Measurements from ENCODE around the gene RNF44.

The RNF44 gene

DNA sequence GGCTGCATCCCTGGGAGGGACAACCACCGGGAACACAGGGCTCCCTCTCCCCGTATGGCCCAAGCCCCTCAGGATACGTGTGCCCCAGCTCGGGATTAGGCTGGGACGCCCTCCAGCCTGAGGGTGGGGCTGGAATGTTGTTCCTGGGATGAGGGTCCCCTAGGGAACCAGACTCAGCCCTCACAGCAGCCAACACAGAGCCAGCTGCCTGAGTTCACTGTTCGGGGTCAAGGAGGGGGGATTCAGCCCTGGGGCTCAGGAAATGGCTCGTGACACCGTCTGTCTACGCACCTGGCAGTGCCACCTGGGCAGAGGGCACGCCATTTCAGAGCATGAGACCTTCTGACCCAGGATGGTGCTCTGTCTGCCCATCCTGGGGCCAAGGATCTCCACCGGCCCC is 8.9 kb downstream of the RNF44 start:
- DNase-seq (ENCODE audit: low read depth): no peak
- H3K4me3 ChIP-seq (replicated peaks; ENCODE audit: low read depth, low read length): no peak overlapping the region
- TF ChIP-seq, protein P1, sequence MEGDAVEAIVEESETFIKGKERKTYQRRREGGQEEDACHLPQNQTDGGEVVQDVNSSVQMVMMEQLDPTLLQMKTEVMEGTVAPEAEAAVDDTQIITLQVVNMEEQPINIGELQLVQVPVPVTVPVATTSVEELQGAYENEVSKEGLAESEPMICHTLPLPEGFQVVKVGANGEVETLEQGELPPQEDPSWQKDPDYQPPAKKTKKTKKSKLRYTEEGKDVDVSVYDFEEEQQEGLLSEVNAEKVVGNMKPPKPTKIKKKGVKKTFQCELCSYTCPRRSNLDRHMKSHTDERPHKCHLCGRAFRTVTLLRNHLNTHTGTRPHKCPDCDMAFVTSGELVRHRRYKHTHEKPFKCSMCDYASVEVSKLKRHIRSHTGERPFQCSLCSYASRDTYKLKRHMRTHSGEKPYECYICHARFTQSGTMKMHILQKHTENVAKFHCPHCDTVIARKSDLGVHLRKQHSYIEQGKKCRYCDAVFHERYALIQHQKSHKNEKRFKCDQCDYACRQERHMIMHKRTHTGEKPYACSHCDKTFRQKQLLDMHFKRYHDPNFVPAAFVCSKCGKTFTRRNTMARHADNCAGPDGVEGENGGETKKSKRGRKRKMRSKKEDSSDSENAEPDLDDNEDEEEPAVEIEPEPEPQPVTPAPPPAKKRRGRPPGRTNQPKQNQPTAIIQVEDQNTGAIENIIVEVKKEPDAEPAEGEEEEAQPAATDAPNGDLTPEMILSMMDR (IDR thresholded peaks at IDR 0.05; ENCODE audit: low read length, missing control alignments): no peak

DNA sequence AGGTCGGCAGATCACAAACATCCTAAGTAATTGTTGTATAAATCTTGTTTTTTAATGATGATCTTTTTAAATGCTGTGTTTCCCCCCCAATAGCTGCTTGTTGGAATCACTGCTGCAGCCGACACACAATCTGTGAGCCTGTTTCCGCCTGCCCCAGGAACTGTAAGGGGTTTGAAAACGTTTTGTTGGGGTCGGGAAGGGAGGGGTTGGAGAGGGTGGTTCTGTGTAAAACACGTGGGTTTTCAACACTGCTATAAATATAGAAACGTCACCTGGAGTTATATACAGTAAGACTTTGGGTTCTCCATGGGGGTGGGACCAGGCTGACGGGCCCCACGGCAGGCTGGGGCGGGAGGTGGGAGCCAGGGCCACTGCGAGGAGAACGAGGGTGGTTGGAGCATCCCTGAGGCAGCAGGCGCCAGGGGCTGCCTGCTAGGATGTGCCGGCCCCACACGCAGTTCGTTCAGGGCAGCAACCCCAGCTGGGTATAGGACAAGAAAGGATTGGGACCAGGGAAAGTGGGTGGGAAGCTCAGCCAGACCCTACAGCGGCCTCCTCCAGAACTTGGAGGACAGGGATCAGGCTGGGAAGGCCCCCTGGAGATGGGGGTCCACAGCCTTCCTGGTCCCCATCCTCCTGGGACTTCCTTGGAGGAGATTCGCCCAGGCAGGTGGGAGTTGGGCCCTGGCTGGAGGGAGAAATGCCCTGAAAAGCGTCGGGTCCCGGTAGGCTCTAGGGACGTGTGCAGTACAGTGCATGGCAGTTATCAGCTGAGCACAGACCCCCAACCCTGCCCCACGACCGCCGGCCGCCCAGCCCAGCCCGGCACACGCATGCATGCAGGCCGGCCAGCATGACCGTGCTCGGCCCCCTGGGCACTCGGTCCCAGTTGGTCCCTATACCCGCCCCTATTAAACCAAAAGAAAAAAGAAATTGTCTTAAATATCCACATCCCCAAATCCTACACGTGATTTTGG is 9.7 kb downstream of the RNF44 start:
- H3K4me3 ChIP-seq (replicated peaks; ENCODE audit: low read depth, low read length): no peak overlapping the region
- TF ChIP-seq, protein P1 (IDR thresholded peaks at IDR 0.05; ENCODE audit: low read length, missing control alignments): no peak
- no peak for DNase-seq (ENCODE audit: low read depth)

DNA sequence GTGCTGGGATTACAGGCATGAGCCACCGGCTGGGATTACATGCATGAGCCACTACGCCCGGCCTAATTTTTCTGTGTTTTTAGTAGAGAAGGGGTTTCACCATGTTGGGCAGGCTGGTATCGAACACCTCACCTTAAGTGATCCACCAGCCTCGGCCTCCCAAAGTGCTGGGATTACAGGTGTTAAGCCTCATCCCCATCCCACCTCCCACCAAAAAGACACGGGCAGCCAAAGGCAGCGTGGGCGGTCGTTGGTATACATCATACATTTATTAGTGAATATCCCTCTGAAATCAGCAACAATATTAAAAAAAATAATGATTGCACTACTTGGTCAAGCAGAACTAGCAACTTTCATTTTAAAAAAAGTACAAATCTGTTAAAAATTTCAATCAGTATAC is 10.7 kb downstream of the RNF44 start:
- DNase-seq (ENCODE audit: low read depth): no peak
- TF ChIP-seq, protein P1 (IDR thresholded peaks at IDR 0.05; ENCODE audit: low read length, missing control alignments): no peak
- no peak overlapping the region for H3K4me3 ChIP-seq (replicated peaks; ENCODE audit: low read depth, low read length)

DNA sequence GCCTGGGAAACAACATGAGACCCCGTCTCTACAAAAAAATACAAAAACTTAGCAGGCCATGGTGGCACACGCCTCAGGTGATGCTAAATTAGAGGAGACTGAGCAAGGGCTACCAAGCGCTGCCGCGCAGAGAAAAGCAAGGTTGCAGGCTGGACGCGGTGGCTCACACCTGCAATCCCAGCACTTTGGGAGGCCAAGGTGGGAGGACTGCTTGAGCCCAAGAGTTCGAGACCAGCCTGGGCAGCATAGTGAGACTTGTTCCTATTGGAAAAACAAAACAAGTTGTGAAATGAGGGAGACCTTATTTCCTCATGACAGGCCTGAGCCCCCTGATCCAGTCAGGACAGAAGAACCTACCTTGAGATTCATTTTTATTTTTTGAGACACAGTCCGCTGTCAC is 11.5 kb downstream of the RNF44 start:
- H3K4me3 ChIP-seq (replicated peaks; ENCODE audit: low read depth, low read length): no peak overlapping the region
- TF ChIP-seq, protein P1 (IDR thresholded peaks at IDR 0.05; ENCODE audit: low read length, missing control alignments): no peak
- no peak for DNase-seq (ENCODE audit: low read depth)

DNA sequence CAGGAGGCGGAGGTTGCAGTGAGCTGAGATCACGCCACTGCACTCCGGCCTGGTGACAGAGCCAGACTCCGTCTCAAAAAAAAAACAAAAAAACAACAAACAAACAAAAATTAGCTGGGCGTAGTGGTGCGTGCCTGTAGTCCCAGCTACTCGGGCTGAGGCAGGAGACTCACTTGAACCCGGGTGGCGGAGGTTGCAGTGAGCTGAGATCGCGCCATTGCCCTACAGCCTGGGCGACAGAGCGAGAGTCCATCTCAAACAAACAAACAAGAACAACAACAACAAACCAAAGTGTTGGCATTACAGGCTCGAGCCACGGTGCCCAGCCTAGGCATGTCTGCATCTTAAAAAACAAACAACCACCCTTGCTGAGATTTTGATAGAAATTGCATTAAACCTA is 12.2 kb downstream of the RNF44 start:
- TF ChIP-seq, protein P1 (IDR thresholded peaks at IDR 0.05; ENCODE audit: low read length, missing control alignments): no peak
- no peak for DNase-seq (ENCODE audit: low read depth)
- no peak overlapping the region for H3K4me3 ChIP-seq (replicated peaks; ENCODE audit: low read depth, low read length)

GRCh38 chr5:176524138-176524537 is 13.1 kb downstream of the RNF44 start:
- no peak for DNase-seq (ENCODE audit: low read depth)
- no peak overlapping the region for H3K4me3 ChIP-seq (replicated peaks; ENCODE audit: low read depth, low read length)
- TF ChIP-seq, protein P1 (IDR thresholded peaks at IDR 0.05; ENCODE audit: low read length, missing control alignments): no peak

All from fibroblast of pulmonary artery (primary cell).